Right kidney (tissue), 1 donor: ENCODE data around the gene APOBEC3C.
A peak's percentile ranks its signal among the peaks of the same experiment; 100 is the strongest.
"Not testable (repeated sequence)": the region's sequence is repeated elsewhere in the genome, so short reads cannot be mapped to it uniquely, and the experiment has no call there.

Source experiments
- DNase-seq: peaks from one replicate; pipeline ENCODE4 v3.0.0-alpha.2; 2016

The APOBEC3C gene

GRCh38 chr22:38981992-38982927, 31.8 kb upstream of the APOBEC3C start, which contains the start of gene APOBEC3B:
TSS of gene APOBEC3B (plus strand) at chr22:38982347. CDS start at chr22:38982454, 107 bp downstream.
- DNase-seq: peak; percentile 71

- no peak for DNase-seq
Measured at GRCh38 chr22:38984224-38984623, 29.8 kb upstream of the APOBEC3C start.

- DNase-seq: not testable (repeated sequence)
Measured at GRCh38 chr22:38984784-38985757, 29.0 kb upstream of the APOBEC3C start.

GRCh38 chr22:38986629-38987028, 27.4 kb upstream of the APOBEC3C start:
- DNase-seq: no peak

- DNase-seq: no peak
Measured at GRCh38 chr22:38987171-38987895, 26.7 kb upstream of the APOBEC3C start.

GRCh38 chr22:38989466-38989865, 24.6 kb upstream of the APOBEC3C start:
- no peak for DNase-seq

GRCh38 chr22:38992871-38993371, 21.1 kb upstream of the APOBEC3C start:
- DNase-seq: peak; percentile 22

GRCh38 chr22:38996105-38996504, 18.0 kb upstream of the APOBEC3C start:
- no peak for DNase-seq

GRCh38 chr22:38997518-38997917, 16.5 kb upstream of the APOBEC3C start:
- DNase-seq: no peak

GRCh38 chr22:39003165-39003638, 10.9 kb upstream of the APOBEC3C start:
- DNase-seq: peak; percentile 62

- DNase-seq: no peak
Measured at GRCh38 chr22:39007177-39007576, 6.9 kb upstream of the APOBEC3C start.

GRCh38 chr22:39008271-39008850, 5.7 kb upstream of the APOBEC3C start:
- DNase-seq: not testable (repeated sequence)

GRCh38 chr22:39010946-39011345, 3.1 kb upstream of the APOBEC3C start:
- DNase-seq: no peak

GRCh38 chr22:39012533-39013511, 1.2 kb upstream of the APOBEC3C start:
- DNase-seq: no peak

GRCh38 chr22:39013561-39013941, 506 bp upstream of the APOBEC3C start:
- not testable (repeated sequence) for DNase-seq

- peak; percentile 31 for DNase-seq
Measured at GRCh38 chr22:39014723-39015121, 665 bp downstream of the APOBEC3C start.

GRCh38 chr22:39016592-39016991, 2.5 kb downstream of the APOBEC3C start:
- no peak for DNase-seq

- DNase-seq: no peak
Measured at GRCh38 chr22:39017596-39018365, 3.7 kb downstream of the APOBEC3C start.

GRCh38 chr22:39020021-39020651, 6.1 kb downstream of the APOBEC3C start:
- DNase-seq: not testable (repeated sequence)
